GM19463 (cell line): ENCODE results near the gene RDM1.

ENCODE experiments used
- ATAC-seq: cut with Tn5 transposase; IDR thresholded peaks from one replicate; pipeline ENCODE4 v1.9.1; 2021; ENCODE audit warnings: mild to moderate bottlenecking, moderate library complexity; ENCODE audit not compliant: unreplicated experiment

RDM1 gene

GRCh38 chr17:35934760-35935159, 4.2 kb upstream of the RDM1 start:
- no peak for ATAC-seq

- no peak for ATAC-seq
Measured at GRCh38 chr17:35932586-35932985, 2.0 kb upstream of the RDM1 start.

DNA sequence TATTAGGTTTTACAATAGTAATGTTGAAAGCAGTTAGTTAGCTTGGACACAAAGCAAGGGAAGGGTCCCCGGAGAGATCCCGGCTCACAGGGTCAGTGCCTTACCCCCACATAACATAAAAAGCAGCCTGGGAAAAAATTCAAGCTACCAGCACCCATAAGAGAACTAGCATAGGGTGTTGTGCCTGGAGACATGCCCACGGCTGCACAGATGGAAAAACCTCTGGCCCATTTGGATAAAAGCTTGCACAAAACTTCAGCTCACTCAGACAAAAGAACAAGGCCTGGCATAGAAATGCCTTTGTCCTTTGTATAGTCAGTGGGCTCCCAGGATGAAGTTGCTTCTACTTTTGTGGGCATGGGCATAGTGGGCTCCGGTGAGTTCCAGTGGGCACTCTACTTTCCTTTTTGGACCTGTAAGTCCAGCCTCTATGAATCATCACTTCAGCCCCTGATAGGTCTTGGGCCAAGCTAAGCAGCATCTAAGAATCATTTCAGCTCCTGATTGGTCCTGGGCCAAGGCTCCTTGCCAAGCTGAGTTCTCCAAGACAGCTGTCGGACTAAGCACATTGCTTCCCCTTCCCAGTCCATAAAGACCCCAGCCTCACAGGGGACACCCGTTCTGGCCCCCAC, 1.3 kb upstream of the RDM1 start:
- ATAC-seq = no peak

DNA sequence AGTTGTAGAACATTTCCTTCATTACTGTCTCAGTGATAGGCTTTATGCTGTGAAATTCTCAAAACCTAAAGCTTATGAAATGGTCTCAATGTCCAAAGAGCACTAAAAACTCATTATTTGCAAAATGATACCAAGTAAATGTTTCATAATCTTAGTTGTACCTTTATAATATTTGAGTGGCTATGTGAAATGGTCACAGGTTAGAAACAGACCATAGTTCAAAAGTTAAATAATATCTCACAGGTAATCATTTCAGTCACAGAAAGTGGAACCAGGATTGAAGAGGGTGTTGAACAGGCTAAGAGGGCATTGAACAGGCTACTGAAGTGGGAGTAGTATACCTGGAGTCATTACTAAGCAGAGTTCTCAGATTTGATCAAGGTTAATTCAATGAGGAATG, 2.9 kb downstream of the RDM1 start:
- ATAC-seq = no peak

- ATAC-seq = no peak
Measured at GRCh38 chr17:35923609-35924114, 6.9 kb downstream of the RDM1 start.

DNA sequence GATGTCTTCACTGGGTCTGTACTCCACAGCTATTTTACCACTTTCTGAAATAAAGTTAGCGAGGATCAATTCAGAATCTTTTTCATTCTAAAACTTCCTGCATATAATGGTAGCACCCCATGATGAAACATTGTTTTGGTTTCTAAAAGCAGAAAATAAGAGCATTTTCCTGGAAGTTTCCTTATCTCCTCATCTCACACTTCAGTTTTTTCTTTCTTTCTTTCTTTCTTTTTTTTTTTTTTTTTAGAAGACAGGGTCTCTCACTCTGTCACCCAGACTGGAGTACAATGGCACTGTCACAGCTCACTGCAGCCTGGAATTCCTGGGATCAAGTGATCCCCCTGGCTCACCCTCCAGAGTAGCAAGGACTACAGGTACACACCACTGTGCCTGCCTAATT, 10.3 kb downstream of the RDM1 start:
- no peak for ATAC-seq

DNA sequence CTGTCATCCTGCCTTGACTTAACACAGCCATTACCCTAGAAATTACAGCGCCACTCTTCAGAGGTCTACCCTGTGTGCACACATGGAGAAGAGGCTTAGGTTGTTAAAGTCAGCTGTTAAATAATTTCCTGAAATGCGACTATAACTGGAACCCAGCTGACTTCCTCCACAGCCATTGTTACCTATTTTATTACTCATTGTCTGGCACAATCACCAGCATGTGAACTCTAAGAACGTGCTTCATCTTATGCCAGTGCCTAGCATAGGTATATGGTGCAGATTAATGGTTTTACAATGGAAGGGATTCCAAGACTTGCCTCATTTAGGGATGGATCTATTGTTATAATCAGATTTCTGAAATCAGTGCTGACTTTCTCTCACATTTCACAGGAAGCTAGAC, 11.9 kb downstream of the RDM1 start:
- no peak for ATAC-seq

DNA sequence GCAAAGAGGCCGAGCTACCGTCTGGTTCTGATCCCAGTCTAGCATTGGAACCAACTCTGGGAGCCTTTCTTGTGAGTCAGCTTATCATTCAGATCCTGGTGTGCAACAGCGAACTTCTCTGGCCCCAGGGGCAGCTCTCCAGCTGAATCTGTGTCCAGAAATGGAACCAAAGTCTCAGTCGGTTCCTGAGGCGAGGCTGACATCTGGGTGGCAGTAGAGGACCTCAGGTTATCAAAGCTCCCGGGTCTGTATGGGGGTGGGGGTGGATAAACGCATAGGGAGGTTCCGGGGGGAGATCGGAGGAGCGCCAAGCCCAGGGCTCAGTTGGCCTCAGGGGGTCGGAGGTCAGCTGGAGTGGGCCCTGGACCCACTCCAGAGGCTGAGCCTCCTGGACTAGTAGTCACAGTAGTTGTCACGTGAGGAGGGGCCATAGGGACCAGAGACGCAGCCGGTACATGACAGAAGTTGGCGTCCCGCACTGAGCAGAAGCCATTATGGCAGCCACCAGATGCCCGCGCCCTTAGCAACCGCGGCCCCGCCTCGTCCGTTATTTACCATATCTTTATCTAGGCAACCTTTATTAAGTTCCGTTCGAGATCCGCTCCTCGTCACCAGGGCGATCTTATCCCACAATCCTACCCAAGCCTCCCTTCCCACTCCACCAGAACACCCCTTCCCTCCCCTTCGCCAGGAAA, 12.9 kb downstream of the RDM1 start:
- ATAC-seq = no peak

DNA sequence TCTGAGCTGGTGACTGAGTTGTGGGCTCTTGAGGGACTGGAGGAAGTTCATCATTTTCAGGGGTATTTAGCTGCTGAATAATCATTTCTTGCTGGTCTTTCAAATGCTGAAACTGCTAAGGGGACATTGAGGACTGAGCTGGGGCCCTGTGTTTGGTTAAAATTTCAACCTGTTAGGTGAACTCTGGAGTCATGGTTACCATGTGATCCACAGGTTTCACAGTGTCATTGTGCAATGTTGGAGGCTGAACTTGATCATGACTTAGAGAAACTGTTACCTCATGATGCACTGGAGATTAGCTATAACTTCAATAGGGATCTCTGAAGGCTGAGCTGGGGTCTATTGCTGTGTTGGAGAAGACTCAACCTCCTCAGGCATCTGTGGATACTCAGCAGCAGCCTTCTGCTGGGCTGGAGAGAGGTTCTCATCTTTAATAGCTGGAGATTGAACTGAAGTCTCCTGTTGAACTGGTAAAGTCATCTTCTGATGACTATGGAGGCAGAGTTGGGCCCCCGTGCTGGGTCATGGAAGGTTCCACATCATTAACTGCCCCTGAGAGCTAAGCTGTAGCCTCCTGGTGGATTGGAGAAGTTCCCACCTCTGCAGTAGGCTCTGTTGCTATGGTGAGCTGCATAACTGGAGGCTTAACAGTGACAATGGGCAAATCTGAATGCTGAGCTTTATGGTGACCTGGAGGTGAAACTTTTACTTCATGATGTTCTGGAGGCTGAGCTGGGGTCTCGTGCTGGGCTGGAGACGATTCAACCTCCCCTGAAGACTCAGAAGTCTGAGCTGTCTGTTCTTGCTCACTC, 15.2 kb downstream of the RDM1 start:
- no peak for ATAC-seq

DNA sequence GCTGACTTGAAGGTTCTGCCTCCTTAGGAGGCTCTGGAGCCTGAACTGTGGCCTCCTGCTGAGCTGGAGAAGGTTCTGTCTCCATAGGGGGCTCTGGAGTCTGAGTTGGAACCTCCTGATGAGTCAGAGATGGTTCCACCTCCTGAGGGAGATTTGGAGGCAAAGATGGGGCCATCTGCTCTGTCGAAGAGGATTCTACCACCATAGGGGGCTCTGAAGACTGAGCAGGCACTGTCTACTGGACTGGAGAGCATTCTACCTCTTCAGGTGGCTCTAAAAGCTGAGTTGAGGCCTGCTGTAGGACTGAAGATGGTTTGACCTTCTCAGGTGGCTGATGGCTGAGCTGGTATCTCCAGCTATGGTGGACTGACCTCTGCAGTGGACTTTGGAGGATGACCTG, 16.2 kb downstream of the RDM1 start:
- ATAC-seq = no peak

DNA sequence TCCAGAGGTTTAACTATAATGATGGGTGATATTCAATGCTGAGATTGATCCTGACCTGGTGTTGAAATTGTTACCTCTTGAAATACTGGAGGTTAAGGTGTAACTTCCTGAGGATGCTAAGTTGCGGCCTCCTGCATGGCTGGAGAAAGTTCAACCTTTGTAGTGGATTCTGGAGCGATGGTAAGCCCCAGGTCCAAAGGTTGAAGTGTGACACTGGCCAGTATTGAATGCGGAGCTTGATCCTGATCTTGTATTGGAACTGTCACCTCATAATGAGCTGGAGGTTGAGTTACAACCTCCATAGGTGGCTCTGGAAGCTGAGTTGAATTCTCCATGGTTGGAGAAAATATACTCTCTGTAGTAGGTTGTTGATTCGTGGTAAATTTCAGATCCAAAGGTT, 17.0 kb downstream of the RDM1 start:
- no peak for ATAC-seq

DNA sequence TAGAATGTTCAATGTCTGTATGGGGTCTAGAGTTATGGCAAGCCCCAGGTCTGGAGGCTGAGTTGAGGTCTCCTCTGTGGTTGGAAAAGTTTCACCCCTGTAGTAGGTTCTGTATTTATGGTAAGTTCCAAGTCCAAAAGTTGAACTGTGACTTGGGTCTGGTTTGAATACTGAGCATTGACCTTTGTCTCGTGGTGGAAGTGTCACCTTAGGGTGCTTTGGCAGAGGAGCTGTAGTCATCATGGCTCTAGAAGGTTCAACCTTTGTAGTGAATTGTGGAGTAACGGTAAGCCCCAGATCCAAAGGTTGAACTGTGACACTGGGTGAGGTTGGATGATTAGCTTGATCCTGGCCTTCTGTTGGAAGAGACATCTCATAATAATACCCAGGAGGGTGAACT, 17.6 kb downstream of the RDM1 start:
- ATAC-seq = no peak

- no peak for ATAC-seq
Measured at GRCh38 chr17:35912339-35912912, 18.1 kb downstream of the RDM1 start.

- no peak for ATAC-seq
Measured at GRCh38 chr17:35909408-35909807, 21.2 kb downstream of the RDM1 start.

GRCh38 chr17:35907691-35908090, 22.9 kb downstream of the RDM1 start:
- no peak for ATAC-seq

- ATAC-seq = no peak
Measured at GRCh38 chr17:35906926-35907637, 23.5 kb downstream of the RDM1 start.

- ATAC-seq = no peak
Measured at GRCh38 chr17:35906191-35906925, 24.2 kb downstream of the RDM1 start.

GRCh38 chr17:35903451-35903850, 27.1 kb downstream of the RDM1 start:
- no peak for ATAC-seq

GRCh38 chr17:35901631-35902175, 28.9 kb downstream of the RDM1 start:
- ATAC-seq = no peak
